Activated CD4-positive, alpha-beta T cell treated with anti-CD3 and anti-CD28 coated beads, Interleukin-2, Interleukin-4, amounts not matched to agents 100 ng/mL and 50 ng/mL, durations not matched to agents 16 hours and 8 hours (primary cell): ENCODE measurements around the gene CCNYL1.

Experiments used
- DNase-seq: peaks from one replicate; pipeline ENCODE4 v3.0.0-alpha.2; 2020; ENCODE audit warnings: low spot score

Gene CCNYL1

DNA sequence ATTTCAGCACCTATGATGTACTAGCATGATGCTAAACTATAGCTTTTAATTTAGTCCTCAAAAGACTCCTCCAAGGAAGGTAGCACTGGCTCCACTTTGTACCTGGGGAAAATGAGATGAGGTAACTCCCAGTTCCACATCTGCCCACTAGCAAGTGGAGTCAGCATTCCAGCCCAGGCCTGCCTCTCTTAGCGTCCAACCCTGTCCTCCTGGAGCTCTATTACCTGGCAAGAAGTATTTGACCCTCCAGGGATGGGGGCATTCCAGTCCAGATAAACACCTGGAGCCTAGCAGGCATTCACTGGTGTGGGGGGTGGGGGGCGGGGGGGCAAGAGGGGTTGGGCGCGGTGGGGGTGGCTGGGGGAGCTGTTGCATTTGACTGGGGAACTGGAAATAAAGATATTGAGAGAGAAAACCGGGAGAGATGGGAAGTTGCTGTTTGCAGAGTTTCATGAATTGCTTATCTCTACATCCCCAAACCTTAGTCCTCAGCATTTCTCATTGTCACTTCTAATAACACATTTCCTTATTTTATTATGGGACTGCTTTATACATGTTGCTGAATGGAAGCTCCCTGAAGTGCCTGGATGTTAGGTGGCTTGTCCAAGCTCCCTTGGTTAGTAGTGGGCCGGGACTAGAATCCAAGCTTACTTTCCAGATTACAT lies 80.3 kb downstream of the CCNYL1 start:
- no peak for DNase-seq

DNA sequence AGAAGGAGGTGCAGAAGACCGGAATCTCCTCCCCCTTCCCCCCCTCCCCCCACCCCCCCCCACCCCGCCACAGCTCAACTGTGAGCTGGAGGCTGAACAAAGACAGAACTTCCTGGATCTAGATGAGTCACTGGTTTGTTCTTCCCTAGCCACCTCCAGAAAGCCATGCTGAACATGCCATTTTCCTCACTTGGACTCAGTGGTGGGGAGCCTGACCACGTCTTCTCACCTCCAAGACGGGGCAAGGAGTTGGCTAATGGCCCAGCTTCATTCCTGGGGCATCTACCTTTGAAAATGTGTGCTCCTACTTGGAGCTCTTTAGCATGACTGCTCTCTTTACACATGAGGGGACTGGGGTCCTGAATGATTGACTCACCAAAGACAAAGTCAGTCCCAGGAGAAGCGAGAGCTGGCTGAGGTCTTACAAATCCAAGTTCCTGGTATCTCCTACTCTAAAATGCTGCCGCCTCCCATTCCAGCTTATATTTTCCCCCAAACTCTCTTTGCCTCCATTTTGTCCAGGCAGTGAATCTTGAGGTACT lies 80.9 kb downstream of the CCNYL1 start:
- no peak for DNase-seq

- DNase-seq, result no peak
Observed at GRCh38 chr2:207796585-207797350, 85.3 kb downstream of the CCNYL1 start.

DNA sequence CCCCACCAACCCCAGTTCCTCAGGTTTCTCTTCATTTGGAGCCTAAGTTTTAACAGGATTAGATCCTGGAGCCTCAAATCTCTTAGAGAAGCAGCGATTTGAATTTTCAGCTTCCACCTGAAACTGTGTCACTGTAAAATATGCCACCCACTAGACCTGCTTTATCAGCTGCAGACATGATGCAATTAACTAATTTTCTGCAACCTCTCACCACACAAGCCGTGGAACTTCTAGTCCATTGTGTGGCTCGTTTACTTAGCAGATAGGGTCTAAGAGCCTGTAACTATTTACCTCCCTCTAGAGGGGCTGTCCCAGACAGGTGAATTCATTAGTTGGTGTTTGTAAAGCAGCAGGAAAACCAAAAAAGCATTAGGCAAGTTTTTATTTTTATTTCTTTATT lies 89.8 kb downstream of the CCNYL1 start:
- DNase-seq, result no peak

- DNase-seq, result no peak
Observed at GRCh38 chr2:207802650-207803049, 91.2 kb downstream of the CCNYL1 start.
